Stimulated activated CD4-positive, alpha-beta T cell treated with anti-CD3 and anti-CD28 coated beads, Interleukin-12 subunit alpha, Interleukin-12 subunit beta, amount 100 ng/mL, for 4 hours (primary cell): ENCODE results near the gene SLC25A40.
"Not testable (repeated sequence)": the region's sequence is repeated elsewhere in the genome, so short reads cannot be mapped to it uniquely, and the experiment has no call there.

Experiments used
- DNase-seq: peaks from one replicate; pipeline ENCODE4 v3.0.0-alpha.2; 2020

Gene SLC25A40

GRCh38 chr7:87870471-87870870, 5.7 kb downstream of the SLC25A40 start:
- no peak for DNase-seq

- not testable (repeated sequence) for DNase-seq
Observed at GRCh38 chr7:87866533-87866932, 9.6 kb downstream of the SLC25A40 start.

GRCh38 chr7:87866089-87866488, 10.1 kb downstream of the SLC25A40 start:
- no peak for DNase-seq

GRCh38 chr7:87858417-87859100, 17.6 kb downstream of the SLC25A40 start:
- DNase-seq, result no peak

- DNase-seq, result no peak
Observed at GRCh38 chr7:87853237-87853864, 22.8 kb downstream of the SLC25A40 start.

GRCh38 chr7:87852306-87852705, 23.9 kb downstream of the SLC25A40 start:
- no peak for DNase-seq

- DNase-seq, result no peak
Observed at GRCh38 chr7:87850836-87851593, 25.1 kb downstream of the SLC25A40 start.

GRCh38 chr7:87837597-87837996, 38.6 kb downstream of the SLC25A40 start:
- DNase-seq, result no peak

- no peak for DNase-seq
Observed at GRCh38 chr7:87833130-87833529, 43.0 kb downstream of the SLC25A40 start.

GRCh38 chr7:87831097-87831496, 45.1 kb downstream of the SLC25A40 start:
- no peak for DNase-seq

GRCh38 chr7:87828383-87828782, 47.8 kb downstream of the SLC25A40 start:
- DNase-seq, result not testable (repeated sequence)

GRCh38 chr7:87825369-87825768, 50.8 kb downstream of the SLC25A40 start:
- not testable (repeated sequence) for DNase-seq

- DNase-seq, result not testable (repeated sequence)
Observed at GRCh38 chr7:87822056-87822455, 54.1 kb downstream of the SLC25A40 start.

GRCh38 chr7:87818336-87818735, 57.8 kb downstream of the SLC25A40 start:
- no peak for DNase-seq

- DNase-seq, result no peak
Observed at GRCh38 chr7:87816389-87816788, 59.8 kb downstream of the SLC25A40 start.

GRCh38 chr7:87810726-87811125, 65.4 kb downstream of the SLC25A40 start:
- no peak for DNase-seq

GRCh38 chr7:87810130-87810529, 66.0 kb downstream of the SLC25A40 start:
- DNase-seq, result no peak

GRCh38 chr7:87806150-87806549, 70.0 kb downstream of the SLC25A40 start:
- no peak for DNase-seq

GRCh38 chr7:87797798-87798403, 78.3 kb downstream of the SLC25A40 start:
- no peak for DNase-seq

GRCh38 chr7:87797395-87797794, 78.8 kb downstream of the SLC25A40 start:
- DNase-seq, result no peak

- DNase-seq, result no peak
Observed at GRCh38 chr7:87785368-87785995, 90.7 kb downstream of the SLC25A40 start.

GRCh38 chr7:87784424-87784823, 91.7 kb downstream of the SLC25A40 start:
- no peak for DNase-seq
